Stimulated activated naive CD8-positive, alpha-beta T cell treated with anti-CD3 and anti-CD28 coated beads, Interleukin-15, Interleukin-2, amounts not matched to agents 100 ng/mL and 50 ng/mL, for 24 hours (primary cell): ENCODE measurements around the gene MICU1.
"Not testable (repeated sequence)": the region's sequence is repeated elsewhere in the genome, so short reads cannot be mapped to it uniquely, and the experiment has no call there.

ENCODE experiments used
- H3K27ac Mint-ChIP-seq: one replicate; pipeline ENCODE4 v1.8.0; 2021; ENCODE audit warnings: mild to moderate bottlenecking, mixed read lengths
- H3K27me3 Mint-ChIP-seq: one replicate; pipeline ENCODE4 v1.8.0; 2021; ENCODE audit warnings: mixed read lengths
- H3K36me3 Mint-ChIP-seq: one replicate; pipeline ENCODE4 v1.8.0; 2021; ENCODE audit warnings: low read depth, mixed read lengths
- H3K4me1 Mint-ChIP-seq: one replicate; pipeline ENCODE4 v1.8.0; 2021; ENCODE audit warnings: low read depth, mixed read lengths
- H3K4me3 Mint-ChIP-seq: one replicate; pipeline ENCODE4 v1.8.0; 2021; ENCODE audit warnings: mild to moderate bottlenecking, mixed read lengths
- H3K9me3 Mint-ChIP-seq: one replicate; pipeline ENCODE4 v1.8.0; 2021; ENCODE audit warnings: mixed read lengths

MICU1 gene

GRCh38 chr10:72430936-72431335 is 194.9 kb downstream of the MICU1 start:
- H3K4me1 Mint-ChIP-seq, H3K27ac Mint-ChIP-seq, H3K36me3 Mint-ChIP-seq, H3K27me3 Mint-ChIP-seq, H3K4me3 Mint-ChIP-seq, H3K9me3 Mint-ChIP-seq: not testable (repeated sequence)

GRCh38 chr10:72429931-72430330 is 195.9 kb downstream of the MICU1 start:
- no peak overlapping the region for H3K4me3 Mint-ChIP-seq
- no peak overlapping the region for H3K27ac Mint-ChIP-seq
- no peaks in the 10 kb centered on the region for H3K27me3 Mint-ChIP-seq
- H3K9me3 Mint-ChIP-seq: no peaks in the 10 kb centered on the region
- no peaks in the 10 kb centered on the region for H3K4me1 Mint-ChIP-seq
- H3K36me3 Mint-ChIP-seq: peaks cover 3% of the 10 kb centered on the region

GRCh38 chr10:72426986-72427385 is 198.9 kb downstream of the MICU1 start:
- no peaks in the 10 kb centered on the region for H3K27me3 Mint-ChIP-seq
- no peak overlapping the region for H3K27ac Mint-ChIP-seq
- no peak overlapping the region for H3K4me3 Mint-ChIP-seq
- peaks cover 4% of the 10 kb centered on the region for H3K9me3 Mint-ChIP-seq
- no peaks in the 10 kb centered on the region for H3K4me1 Mint-ChIP-seq
- peaks cover 15% of the 10 kb centered on the region for H3K36me3 Mint-ChIP-seq

GRCh38 chr10:72425133-72425532 is 200.7 kb downstream of the MICU1 start:
- Mint-ChIP-seq H3K4me1 (no peaks in the 10 kb centered on the region), H3K4me3 (no peak overlapping the region), H3K9me3 (peaks cover 4% of the 10 kb centered on the region), H3K27me3 (no peaks in the 10 kb centered on the region), H3K36me3 (peaks cover 29% of the 10 kb centered on the region), H3K27ac (no peak overlapping the region)

- H3K4me1 Mint-ChIP-seq: no peaks in the 10 kb centered on the region
- H3K27me3 Mint-ChIP-seq: no peaks in the 10 kb centered on the region
- no peak overlapping the region for H3K27ac Mint-ChIP-seq
- H3K36me3 Mint-ChIP-seq: peaks cover 35% of the 10 kb centered on the region
- no peak overlapping the region for H3K4me3 Mint-ChIP-seq
- H3K9me3 Mint-ChIP-seq: peaks cover 4% of the 10 kb centered on the region
Measured at GRCh38 chr10:72424561-72424960, 201.3 kb downstream of the MICU1 start.

- Mint-ChIP-seq H3K27ac (no peak overlapping the region), H3K27me3 (no peaks in the 10 kb centered on the region), H3K36me3 (peaks cover 35% of the 10 kb centered on the region), H3K4me1 (no peaks in the 10 kb centered on the region), H3K4me3 (no peak overlapping the region), H3K9me3 (peaks cover 4% of the 10 kb centered on the region)
Measured at GRCh38 chr10:72423426-72423825, 202.5 kb downstream of the MICU1 start.

GRCh38 chr10:72421885-72422540 is 203.9 kb downstream of the MICU1 start:
- Mint-ChIP-seq H3K4me3 (no peak overlapping the region), H3K27ac (no peak overlapping the region), H3K36me3 (peaks cover 35% of the 10 kb centered on the region), H3K27me3 (no peaks in the 10 kb centered on the region), H3K4me1 (no peaks in the 10 kb centered on the region), H3K9me3 (peaks cover 4% of the 10 kb centered on the region)

- H3K27me3 Mint-ChIP-seq: no peaks in the 10 kb centered on the region
- no peaks in the 10 kb centered on the region for H3K4me1 Mint-ChIP-seq
- peaks cover 44% of the 10 kb centered on the region for H3K36me3 Mint-ChIP-seq
- H3K4me3 Mint-ChIP-seq: no peak overlapping the region
- H3K9me3 Mint-ChIP-seq: peaks cover 8% of the 10 kb centered on the region
- H3K27ac Mint-ChIP-seq: no peak overlapping the region
Measured at GRCh38 chr10:72419241-72419640, 206.6 kb downstream of the MICU1 start.

GRCh38 chr10:72418679-72419078 is 207.2 kb downstream of the MICU1 start:
- Mint-ChIP-seq H3K4me1 (no peaks in the 10 kb centered on the region), H3K27ac (no peak overlapping the region), H3K27me3 (no peaks in the 10 kb centered on the region), H3K9me3 (peaks cover 8% of the 10 kb centered on the region), H3K36me3 (peaks cover 44% of the 10 kb centered on the region), H3K4me3 (no peak overlapping the region)

GRCh38 chr10:72417971-72418370 is 207.9 kb downstream of the MICU1 start:
- Mint-ChIP-seq H3K27me3 (no peaks in the 10 kb centered on the region), H3K4me3 (no peak overlapping the region), H3K9me3 (peaks cover 6% of the 10 kb centered on the region), H3K27ac (no peak overlapping the region), H3K36me3 (peaks cover 38% of the 10 kb centered on the region), H3K4me1 (no peaks in the 10 kb centered on the region)

- no peaks in the 10 kb centered on the region for H3K27me3 Mint-ChIP-seq
- no peak overlapping the region for H3K4me3 Mint-ChIP-seq
- H3K9me3 Mint-ChIP-seq: peaks cover 4% of the 10 kb centered on the region
- H3K4me1 Mint-ChIP-seq: no peaks in the 10 kb centered on the region
- H3K36me3 Mint-ChIP-seq: peaks cover 25% of the 10 kb centered on the region
- H3K27ac Mint-ChIP-seq: no peak overlapping the region
Measured at GRCh38 chr10:72416661-72417060, 209.2 kb downstream of the MICU1 start.

- Mint-ChIP-seq H3K27me3 (no peaks in the 10 kb centered on the region), H3K36me3 (peaks cover 13% of the 10 kb centered on the region), H3K4me1 (no peaks in the 10 kb centered on the region), H3K9me3 (peaks cover 4% of the 10 kb centered on the region), H3K4me3 (no peak overlapping the region), H3K27ac (no peak overlapping the region)
Measured at GRCh38 chr10:72414642-72415041, 211.2 kb downstream of the MICU1 start.

- Mint-ChIP-seq H3K4me3 (no peak overlapping the region), H3K36me3 (peaks cover 13% of the 10 kb centered on the region), H3K27ac (no peak overlapping the region), H3K9me3 (no peaks in the 10 kb centered on the region), H3K27me3 (no peaks in the 10 kb centered on the region), H3K4me1 (no peaks in the 10 kb centered on the region)
Measured at GRCh38 chr10:72409167-72409566, 216.7 kb downstream of the MICU1 start.

GRCh38 chr10:72407927-72408600 is 217.8 kb downstream of the MICU1 start:
- no peak overlapping the region for H3K27ac Mint-ChIP-seq
- H3K4me3 Mint-ChIP-seq: no peak overlapping the region
- no peaks in the 10 kb centered on the region for H3K9me3 Mint-ChIP-seq
- no peaks in the 10 kb centered on the region for H3K27me3 Mint-ChIP-seq
- H3K4me1 Mint-ChIP-seq: no peaks in the 10 kb centered on the region
- peaks cover 16% of the 10 kb centered on the region for H3K36me3 Mint-ChIP-seq

GRCh38 chr10:72407471-72407870 is 218.4 kb downstream of the MICU1 start:
- Mint-ChIP-seq H3K4me3 (no peak overlapping the region), H3K27me3 (no peaks in the 10 kb centered on the region), H3K27ac (no peak overlapping the region)

GRCh38 chr10:72395581-72395980 is 230.3 kb downstream of the MICU1 start:
- H3K4me3 Mint-ChIP-seq, H3K4me1 Mint-ChIP-seq, H3K9me3 Mint-ChIP-seq, H3K27ac Mint-ChIP-seq, H3K27me3 Mint-ChIP-seq: not testable (repeated sequence)
- H3K36me3 Mint-ChIP-seq: peaks cover 14% of the 10 kb centered on the region

More at GRCh38 chr10:72407471-72407870, 218.4 kb downstream of the MICU1 start:
- H3K4me1 Mint-ChIP-seq: no peaks in the 10 kb centered on the region
- H3K36me3 Mint-ChIP-seq: peaks cover 18% of the 10 kb centered on the region
- no peaks in the 10 kb centered on the region for H3K9me3 Mint-ChIP-seq
